H4 (cell line): ENCODE measurements around the gene NT5C1A. TPM values are rescaled to one million over a fixed set of nuclear protein-coding genes. Genes with fewer than 3 reads are reported as not detected.

ENCODE experiments used
- DNase-seq: peaks from one replicate; pipeline ENCODE4 v3.0.0-alpha.2; 2015; ENCODE audit warnings: low spot score
- total RNA-seq: library from RNA; depleted of rRNA; stranded (reverse); fragments of >200 nt; shearing (Covaris generic); gene quantifications from 2 replicates; pipeline ENCODE4 v1.2.3, GENCODE V29; 2014

The NT5C1A gene
- total RNA-seq, 1 experiment from 2014 or later, result 0.97 TPM

DNA sequence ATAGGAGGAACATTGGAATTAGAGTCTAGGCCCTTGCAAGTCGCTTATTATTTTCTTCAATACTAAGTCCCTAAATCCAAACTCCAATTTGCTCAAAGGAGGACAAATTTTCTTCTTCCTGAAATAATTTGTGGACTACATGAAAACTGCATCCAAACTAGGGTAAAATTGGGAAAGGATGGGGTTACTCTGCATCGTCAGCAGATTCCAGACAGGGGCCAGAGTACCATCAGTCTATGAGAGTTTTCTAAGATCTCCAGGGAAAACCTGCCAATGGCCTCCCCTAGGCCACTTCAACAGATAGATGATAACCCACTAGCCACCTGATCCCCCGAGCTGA is 33.0 kb downstream of the NT5C1A start:
- DNase-seq, result no peak

- no peak for DNase-seq
These were observed 34.5 kb downstream of the NT5C1A start for GRCh38 chr1:39637361-39637760.

- no peak for DNase-seq
These were observed 36.1 kb downstream of the NT5C1A start for GRCh38 chr1:39635871-39636210.

GRCh38 chr1:39635205-39635870 is 36.6 kb downstream of the NT5C1A start:
- no peak for DNase-seq

- DNase-seq, result no peak
These were observed 38.5 kb downstream of the NT5C1A start for GRCh38 chr1:39633422-39633821.

- DNase-seq, result no peak
These were observed 39.1 kb downstream of the NT5C1A start for GRCh38 chr1:39632682-39633417.

GRCh38 chr1:39632323-39632681 is 39.6 kb downstream of the NT5C1A start:
- no peak for DNase-seq

DNA sequence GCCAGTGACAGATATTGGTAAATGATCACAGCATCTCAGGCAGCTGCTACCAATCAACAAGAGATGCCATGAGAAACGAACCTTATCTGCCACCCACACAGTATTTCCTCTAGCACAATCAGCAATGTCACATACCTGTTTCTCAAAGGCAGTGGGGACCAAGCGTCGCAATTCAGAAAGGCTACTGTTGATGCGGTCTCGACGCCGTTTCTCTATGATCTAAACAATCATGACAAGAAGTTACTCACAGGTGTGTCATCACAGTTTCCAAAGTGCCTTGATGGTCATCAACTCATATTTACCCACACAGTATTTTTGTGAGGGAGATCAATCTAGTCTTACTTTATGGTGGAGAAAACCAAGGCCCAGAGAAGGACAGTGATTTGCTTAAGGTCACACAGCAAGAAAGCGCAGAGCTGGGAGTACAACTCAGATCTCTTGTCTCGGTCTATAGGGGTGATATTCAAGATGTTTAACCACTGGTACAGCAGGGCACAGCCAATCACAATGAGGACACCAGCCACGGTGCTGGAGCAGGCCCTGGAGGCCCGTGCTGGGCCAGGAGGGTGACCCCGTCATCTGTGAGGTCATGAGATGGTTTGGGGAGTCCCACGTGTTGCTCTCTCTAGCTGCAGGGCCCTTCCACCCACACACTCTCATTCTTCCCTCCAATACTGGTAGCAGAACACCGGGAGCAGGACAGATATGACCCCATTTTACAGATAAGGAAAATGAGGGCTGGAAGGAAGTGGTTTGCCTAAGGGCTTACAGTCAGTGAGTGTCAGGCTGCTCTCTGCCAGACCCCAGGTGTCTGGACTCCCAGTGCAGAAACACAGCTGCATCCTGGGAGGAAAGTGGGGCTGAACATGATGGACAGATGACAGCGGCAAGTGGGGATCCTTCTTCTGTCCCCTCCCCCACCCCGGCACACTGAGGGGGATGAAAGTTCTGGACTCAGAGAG is 40.3 kb downstream of the NT5C1A start:
- no peak for DNase-seq

GRCh38 chr1:39628807-39629350 is 43.0 kb downstream of the NT5C1A start:
- DNase-seq, result no peak

- DNase-seq, result no peak
These were observed 45.3 kb downstream of the NT5C1A start for GRCh38 chr1:39626646-39627045.

DNA sequence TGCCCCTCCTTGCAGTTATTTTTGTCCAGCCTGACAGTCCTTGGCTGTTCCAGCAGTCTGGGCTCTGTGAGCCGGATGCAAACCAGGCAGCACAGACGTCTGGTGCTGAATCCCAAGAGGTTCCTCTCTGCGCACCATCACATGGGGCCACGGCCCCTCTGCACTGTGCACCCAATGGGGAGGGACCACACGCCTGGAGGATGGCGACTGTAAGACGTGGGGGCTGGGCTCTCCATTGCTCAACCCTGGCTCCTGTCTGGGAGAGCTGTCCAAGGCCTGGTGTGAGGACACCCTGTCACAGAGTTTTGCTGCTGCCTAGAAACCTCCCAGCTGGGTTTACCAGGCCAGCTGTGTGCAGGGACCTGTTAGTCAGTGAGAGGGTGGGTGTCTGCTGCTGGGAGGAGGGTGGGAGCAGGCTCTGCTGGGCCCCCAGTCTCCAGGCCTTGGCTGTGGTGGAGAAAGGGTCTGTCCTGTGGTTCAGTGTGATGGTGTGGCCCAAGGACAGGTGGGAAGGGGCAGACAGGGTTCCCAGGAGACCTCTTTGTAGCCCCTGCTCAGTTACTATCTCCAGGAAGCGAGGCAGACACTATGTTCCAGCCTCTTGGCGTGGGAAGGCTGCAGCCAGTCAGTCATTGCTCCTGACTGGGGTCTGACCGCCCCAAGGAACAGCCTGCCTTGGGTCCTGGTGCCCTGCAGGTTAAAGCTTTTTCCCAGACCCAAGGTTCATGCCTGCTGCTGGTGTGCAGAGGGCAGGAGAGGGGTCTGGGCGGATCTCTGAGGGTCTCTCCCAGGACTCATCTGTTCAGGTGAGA is 46.2 kb downstream of the NT5C1A start:
- DNase-seq, result no peak

GRCh38 chr1:39625009-39625408 is 46.9 kb downstream of the NT5C1A start:
- no peak for DNase-seq

GRCh38 chr1:39623053-39623452 is 48.9 kb downstream of the NT5C1A start:
- no peak for DNase-seq

DNA sequence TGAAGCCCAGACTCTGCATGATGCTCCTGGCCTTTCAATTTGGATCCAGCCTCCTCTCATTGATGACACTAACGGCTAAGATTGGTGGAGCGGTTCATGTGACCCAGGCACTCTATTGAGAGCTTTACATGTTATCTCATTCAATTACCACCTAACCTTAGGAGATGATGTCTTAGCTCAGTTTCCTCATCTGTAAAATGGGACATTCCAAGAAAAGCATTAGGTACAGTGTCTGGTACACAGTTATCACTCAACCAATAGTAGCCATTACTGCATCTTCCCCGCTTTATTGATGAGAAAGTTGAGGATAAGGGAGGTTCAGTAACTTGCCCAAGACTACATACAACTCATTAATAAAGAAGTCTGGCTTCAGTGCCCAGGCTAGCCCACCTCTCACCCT is 49.5 kb downstream of the NT5C1A start:
- DNase-seq, result no peak

- DNase-seq, result no peak
These were observed 51.2 kb downstream of the NT5C1A start for GRCh38 chr1:39620659-39621165.

DNA sequence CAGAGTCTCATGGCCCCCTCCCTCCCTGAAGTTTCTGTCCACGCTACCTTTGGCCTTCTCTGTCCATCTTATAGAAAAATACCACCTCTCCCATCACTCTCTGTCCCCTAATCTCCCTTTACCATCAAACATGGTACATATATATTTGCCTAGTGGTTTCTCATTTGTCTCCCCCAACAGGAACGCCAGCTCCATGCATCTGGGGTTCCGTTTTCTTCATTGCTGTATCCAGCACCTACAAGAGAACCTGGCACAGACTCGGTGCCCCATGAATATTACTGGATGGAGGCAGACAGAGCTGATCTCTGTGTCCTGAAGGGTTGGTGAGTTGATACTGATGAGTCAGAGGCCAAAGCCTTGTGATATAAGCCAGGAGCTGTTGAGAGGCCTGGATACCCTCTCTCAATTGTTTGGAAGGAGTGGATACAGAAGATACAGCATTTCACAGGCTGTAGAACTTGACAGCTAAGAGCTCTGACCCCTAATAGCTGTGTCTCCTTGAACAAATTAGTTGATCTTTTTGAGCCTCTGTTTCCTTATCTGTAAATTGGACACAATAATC is 54.3 kb downstream of the NT5C1A start:
- no peak for DNase-seq

DNA sequence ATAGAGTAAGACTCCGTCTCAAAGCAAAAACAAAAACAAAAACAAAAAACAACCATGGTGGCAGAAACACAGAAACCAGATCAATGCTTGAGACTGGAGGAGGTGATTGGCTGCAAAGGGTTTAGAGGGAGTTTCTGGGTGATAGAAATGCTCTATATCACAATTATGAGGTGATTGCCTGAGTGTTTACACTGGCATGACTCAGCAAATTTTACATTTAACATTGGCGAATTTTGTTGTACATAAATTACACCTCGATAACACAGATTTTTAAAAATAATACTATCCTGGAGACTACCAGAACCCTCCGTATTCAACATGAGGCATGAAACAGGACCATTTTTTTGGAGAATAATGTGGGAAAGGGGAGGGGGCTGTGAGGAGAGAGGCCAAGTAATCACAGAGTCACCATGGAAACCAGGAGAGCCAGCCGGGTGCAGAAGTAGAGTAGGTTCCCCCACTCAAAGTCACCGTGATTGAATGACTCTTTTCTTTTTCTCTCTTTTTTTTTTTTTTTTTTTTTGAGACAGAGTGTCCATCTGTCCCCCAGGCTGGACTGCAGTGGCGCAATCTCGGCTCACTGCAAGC is 56.7 kb downstream of the NT5C1A start:
- DNase-seq, result no peak

DNA sequence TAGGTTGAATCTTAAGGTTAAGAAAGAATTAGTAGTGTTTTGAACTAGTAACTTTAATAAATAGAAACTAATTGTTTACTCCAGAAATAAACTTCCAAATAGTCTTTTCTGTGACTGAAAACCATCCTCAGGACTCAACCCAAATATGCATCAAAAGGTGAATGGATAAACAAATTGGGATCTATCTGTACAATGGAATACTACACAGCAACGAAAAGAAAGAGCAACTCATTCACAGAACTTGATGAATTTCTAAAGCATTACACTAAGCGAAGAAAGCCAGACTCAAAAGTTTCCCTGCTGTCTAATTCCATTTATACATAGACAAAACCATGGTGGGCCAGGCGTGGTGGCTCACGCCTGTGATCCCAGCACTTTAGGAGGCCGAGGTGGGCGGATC is 57.4 kb downstream of the NT5C1A start:
- no peak for DNase-seq

GRCh38 chr1:39613250-39613649 is 58.7 kb downstream of the NT5C1A start:
- DNase-seq, result no peak

DNA sequence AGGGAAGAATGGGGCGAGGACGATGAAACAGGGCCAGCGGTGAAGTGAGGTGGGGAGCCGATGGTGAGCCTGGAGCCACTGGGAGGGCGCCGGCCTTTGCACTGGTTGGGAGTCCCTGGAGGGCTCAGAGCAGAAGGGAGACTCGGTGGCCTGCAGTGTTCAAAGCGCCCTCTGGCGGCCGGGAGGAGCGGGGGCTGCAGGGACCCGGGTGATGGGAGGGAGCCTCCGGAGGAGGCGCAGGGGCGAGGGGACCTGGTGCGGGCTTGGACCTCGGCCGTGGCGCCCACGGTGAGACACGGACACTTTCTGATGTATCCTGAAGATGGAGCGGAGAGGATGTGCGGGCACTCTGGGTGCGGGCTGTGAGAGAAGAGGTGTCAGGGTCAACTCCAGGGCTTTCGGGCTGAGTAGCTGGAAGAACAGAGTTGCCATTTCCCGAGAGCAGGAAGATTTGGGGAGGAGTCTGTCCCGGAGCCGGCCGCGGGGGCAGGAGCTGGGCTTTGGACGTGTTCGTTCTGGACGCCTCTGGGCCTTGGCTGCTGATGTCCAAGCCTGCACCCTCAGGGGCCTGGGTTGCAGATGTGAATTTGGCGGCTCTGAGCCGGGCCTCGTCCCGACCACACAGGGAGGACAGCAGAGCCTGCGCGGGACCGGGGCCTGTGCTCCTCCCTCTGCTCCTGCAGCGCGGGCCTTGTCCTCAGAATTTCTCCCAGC is 62.1 kb downstream of the NT5C1A start:
- no peak for DNase-seq
